ENCODE results near the gene FNDC1.

GRCh38 chr6:159152782-159153181, 16.4 kb upstream of the FNDC1 start:
- TF ChIP-seq, protein P1, sequence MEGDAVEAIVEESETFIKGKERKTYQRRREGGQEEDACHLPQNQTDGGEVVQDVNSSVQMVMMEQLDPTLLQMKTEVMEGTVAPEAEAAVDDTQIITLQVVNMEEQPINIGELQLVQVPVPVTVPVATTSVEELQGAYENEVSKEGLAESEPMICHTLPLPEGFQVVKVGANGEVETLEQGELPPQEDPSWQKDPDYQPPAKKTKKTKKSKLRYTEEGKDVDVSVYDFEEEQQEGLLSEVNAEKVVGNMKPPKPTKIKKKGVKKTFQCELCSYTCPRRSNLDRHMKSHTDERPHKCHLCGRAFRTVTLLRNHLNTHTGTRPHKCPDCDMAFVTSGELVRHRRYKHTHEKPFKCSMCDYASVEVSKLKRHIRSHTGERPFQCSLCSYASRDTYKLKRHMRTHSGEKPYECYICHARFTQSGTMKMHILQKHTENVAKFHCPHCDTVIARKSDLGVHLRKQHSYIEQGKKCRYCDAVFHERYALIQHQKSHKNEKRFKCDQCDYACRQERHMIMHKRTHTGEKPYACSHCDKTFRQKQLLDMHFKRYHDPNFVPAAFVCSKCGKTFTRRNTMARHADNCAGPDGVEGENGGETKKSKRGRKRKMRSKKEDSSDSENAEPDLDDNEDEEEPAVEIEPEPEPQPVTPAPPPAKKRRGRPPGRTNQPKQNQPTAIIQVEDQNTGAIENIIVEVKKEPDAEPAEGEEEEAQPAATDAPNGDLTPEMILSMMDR (IDR thresholded peaks at IDR 0.05; ENCODE audit: low read depth, low read length, poor library complexity, severe bottlenecking) = no peak
- TF ChIP-seq EZH2phosphoT487 (IDR thresholded peaks at IDR 0.05; ENCODE audit: borderline replicate concordance, low read length) = no peak
